Measurements from ENCODE around the gene BCAS1. TPM values are rescaled to one million over a fixed set of nuclear protein-coding genes. Genes with fewer than 3 reads are reported as not detected.

BCAS1 gene
- total RNA-seq, 4 donors from 2014 or later = 0.97 to 9.3 (median 4.4) TPM

DNA sequence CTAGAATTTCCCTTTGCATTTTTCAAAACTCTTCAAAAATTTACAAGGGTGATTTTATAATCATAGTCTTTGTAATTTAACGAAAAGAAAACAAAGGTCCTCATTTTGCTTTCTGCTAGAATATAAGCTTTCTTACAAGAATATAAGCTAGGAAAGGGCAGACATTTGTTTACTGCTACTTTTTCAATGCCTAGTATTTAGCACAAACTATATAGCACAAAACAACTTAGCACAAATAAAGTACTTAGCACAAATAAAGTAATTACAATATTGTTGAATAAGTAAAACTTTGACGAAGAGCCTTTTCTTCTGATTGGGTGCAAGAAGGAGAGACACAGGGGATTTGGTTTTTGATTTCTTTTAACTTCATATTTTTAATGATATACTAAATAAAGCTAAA, 87.8 kb downstream of the BCAS1 start:
- H3K9me3 ChIP-seq = no peaks in the 10 kb centered on the region
- no peak for DNase-seq
- no peak for TF ChIP-seq POLR2A (IDR thresholded peaks at IDR 0.05)
- 45 to 74% methylated on average over 2 of the region's 2 CpGs for WGBS, 2 donors
- no peak overlapping the region for H3K4me3 ChIP-seq
- intact Hi-C loops (cut with DNase I) = no loop called here
- no peaks in the 10 kb centered on the region for H3K36me3 ChIP-seq
- no peak overlapping the region for H3K27ac ChIP-seq
- H3K4me1 ChIP-seq = no peaks in the 10 kb centered on the region
- peaks cover 0 to 28% (median 0%) of the 10 kb centered on the region in 4 donors for H3K27me3 ChIP-seq

DNA sequence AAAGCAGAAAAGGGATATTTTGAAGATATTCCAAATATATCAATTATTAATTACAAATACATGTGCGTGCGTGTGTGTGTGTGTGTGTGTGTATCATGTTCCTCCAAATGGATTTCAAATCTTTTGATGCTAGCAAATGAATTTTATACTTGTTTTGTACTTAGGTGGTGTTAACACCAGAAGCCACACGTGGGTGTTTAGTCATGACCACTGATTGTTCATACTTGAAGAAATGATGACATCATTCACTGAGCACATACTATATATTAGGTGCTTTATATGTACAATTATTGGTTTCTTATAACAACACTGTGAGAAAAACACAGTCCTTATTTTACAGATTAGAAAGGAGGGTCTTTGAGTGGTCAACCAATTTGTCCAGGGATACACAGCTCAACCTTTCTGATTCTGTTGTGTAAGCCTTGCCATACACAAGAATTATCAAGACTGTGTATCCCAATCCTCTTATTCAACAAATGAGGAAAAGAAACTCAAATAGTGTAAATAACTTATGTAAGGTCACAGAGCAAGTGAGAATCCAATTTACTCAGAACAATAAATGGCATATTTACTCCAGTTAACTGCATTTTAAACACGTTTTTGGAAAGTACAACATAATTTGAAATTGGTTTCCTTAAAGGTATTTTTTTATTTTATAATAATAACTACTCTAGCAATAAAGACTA, 88.5 kb downstream of the BCAS1 start:
- DNase-seq = no peak
- TF ChIP-seq, protein P1, sequence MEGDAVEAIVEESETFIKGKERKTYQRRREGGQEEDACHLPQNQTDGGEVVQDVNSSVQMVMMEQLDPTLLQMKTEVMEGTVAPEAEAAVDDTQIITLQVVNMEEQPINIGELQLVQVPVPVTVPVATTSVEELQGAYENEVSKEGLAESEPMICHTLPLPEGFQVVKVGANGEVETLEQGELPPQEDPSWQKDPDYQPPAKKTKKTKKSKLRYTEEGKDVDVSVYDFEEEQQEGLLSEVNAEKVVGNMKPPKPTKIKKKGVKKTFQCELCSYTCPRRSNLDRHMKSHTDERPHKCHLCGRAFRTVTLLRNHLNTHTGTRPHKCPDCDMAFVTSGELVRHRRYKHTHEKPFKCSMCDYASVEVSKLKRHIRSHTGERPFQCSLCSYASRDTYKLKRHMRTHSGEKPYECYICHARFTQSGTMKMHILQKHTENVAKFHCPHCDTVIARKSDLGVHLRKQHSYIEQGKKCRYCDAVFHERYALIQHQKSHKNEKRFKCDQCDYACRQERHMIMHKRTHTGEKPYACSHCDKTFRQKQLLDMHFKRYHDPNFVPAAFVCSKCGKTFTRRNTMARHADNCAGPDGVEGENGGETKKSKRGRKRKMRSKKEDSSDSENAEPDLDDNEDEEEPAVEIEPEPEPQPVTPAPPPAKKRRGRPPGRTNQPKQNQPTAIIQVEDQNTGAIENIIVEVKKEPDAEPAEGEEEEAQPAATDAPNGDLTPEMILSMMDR (IDR thresholded peaks at IDR 0.05) = no peak
- TF ChIP-seq POLR2A (IDR thresholded peaks at IDR 0.05) = no peak
- WGBS, 2 donors = 51 to 56% methylated on average over 4 of the region's 4 CpGs
- H3K36me3 ChIP-seq = no peaks in the 10 kb centered on the region
- H3K27ac ChIP-seq = no peak overlapping the region
- intact Hi-C loops (cut with DNase I) = no loop called here
- peaks cover 0 to 21% (median 0%) of the 10 kb centered on the region in 4 donors for H3K27me3 ChIP-seq
- H3K4me1 ChIP-seq = no peaks in the 10 kb centered on the region
- H3K9me3 ChIP-seq = no peaks in the 10 kb centered on the region
- no peak overlapping the region for H3K4me3 ChIP-seq

DNA sequence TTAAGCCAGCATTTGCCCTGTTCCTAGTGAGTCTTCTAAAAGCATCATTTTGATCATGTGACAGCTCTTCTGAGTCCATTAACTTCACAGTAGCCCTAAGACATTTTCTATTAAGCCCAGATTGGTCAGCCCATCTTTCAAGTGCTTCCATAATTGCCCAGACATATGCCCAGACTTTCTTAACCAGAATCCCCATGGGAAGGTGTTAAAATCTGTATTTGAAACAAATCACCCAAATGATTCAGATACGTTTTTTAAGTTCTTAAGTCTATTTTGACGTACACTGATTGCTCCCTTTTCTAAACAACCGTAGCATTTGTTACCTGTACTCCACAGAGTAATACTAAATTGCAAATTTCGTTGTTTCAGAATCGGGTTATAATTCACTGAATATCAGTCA, 89.3 kb downstream of the BCAS1 start:
- no peaks in the 10 kb centered on the region for H3K36me3 ChIP-seq
- no peak for DNase-seq
- no peaks in the 10 kb centered on the region for H3K9me3 ChIP-seq
- 85 to 89% methylated on average over 5 of the region's 5 CpGs for WGBS, 2 donors
- no peaks in the 10 kb centered on the region for H3K4me1 ChIP-seq
- H3K27ac ChIP-seq = no peak overlapping the region
- TF ChIP-seq POLR2A (IDR thresholded peaks at IDR 0.05) = no peak
- TF ChIP-seq, protein P1 (IDR thresholded peaks at IDR 0.05) = no peak
- H3K27me3 ChIP-seq = peaks cover 0 to 14% (median 0%) of the 10 kb centered on the region in 4 donors
- intact Hi-C loops (cut with DNase I) = no loop called here
- no peak overlapping the region for H3K4me3 ChIP-seq

DNA sequence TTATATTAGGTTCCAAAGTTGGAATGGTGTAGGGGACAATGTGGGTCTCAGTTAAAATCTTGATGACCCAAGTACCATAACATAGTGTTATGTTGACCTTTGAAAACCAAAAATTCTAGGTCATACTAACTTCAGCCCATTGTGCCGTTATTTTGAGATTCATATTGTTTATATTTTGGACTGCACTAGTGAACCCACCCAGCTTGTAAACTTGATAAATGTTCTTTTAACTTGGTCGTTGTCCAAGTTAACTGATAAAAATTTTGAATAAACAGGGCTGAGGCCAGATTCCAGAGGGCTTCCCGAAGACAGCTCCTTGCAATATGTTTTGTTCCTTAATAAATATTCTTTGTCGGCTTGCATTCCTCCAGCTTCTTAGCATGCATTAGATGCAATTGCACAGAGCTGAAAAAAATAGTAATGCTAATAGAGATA, 90.3 kb downstream of the BCAS1 start:
- intact Hi-C loops (cut with DNase I) = no loop called here
- no peak overlapping the region for H3K4me3 ChIP-seq
- no peaks in the 10 kb centered on the region for H3K9me3 ChIP-seq
- DNase-seq = no peak
- H3K27ac ChIP-seq = no peak overlapping the region
- 52 to 64% methylated on average over 4 of the region's 4 CpGs for WGBS, 2 donors
- H3K27me3 ChIP-seq = peaks cover 0 to 10% (median 0%) of the 10 kb centered on the region in 4 donors
- no peaks in the 10 kb centered on the region for H3K36me3 ChIP-seq
- H3K4me1 ChIP-seq = no peaks in the 10 kb centered on the region
- no peak for TF ChIP-seq POLR2A (IDR thresholded peaks at IDR 0.05)
- TF ChIP-seq, protein P1 (IDR thresholded peaks at IDR 0.05) = no peak

DNA sequence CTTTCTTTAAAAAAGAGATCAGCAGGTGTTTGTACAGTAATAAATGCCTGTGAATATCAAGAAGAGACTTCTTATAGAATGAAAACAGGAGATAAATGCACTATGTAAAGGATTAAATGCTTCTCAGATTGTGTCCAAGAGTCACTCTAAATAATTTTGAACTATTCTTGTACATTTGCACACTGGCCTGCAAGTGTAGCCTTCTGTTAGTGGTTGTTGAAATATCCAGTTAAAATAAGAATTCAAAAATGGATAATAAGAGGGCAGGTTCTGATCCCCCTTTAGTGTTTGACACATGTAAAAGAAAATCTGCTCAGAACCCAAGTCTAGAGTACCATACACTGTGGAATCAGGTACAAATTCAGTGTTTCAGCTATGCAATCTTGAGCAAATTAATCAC, 91.9 kb downstream of the BCAS1 start:
- intact Hi-C loops (cut with DNase I) = no loop called here
- Histone ChIP-seq H3K27me3 (no peaks in the 10 kb centered on the region), H3K27ac (no peak overlapping the region), H3K9me3 (no peaks in the 10 kb centered on the region), H3K36me3 (no peaks in the 10 kb centered on the region), H3K4me3 (no peak overlapping the region), H3K4me1 (no peaks in the 10 kb centered on the region)
- no peak for DNase-seq
- TF ChIP-seq, protein P1 (IDR thresholded peaks at IDR 0.05) = no peak
- no peak for TF ChIP-seq POLR2A (IDR thresholded peaks at IDR 0.05)

DNA sequence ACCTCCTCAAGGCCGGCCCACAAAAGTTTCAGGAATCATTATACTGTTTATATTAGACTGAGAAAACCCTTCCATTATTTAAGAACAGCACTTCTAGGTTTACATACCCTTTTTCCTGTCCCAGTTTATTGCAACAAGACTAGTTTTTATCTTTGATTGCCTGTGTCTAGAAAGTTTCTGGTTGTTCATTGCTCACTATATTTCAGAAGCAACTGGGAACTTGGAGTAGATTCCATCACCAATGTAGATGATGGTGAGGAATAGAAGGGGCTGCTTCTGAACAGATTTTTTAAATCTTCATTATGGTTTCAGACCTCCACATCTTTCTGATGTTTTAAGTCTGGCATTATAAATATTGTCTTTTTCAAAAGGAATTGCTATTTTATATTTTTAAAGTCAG, 93.0 kb downstream of the BCAS1 start:
- Histone ChIP-seq H3K4me1 (no peaks in the 10 kb centered on the region), H3K9me3 (no peaks in the 10 kb centered on the region), H3K4me3 (no peak overlapping the region), H3K27me3 (no peaks in the 10 kb centered on the region), H3K36me3 (no peaks in the 10 kb centered on the region), H3K27ac (no peak overlapping the region)
- intact Hi-C loops (cut with DNase I) = no loop called here
- TF ChIP-seq, protein P1 (IDR thresholded peaks at IDR 0.05) = no peak
- no peak for TF ChIP-seq POLR2A (IDR thresholded peaks at IDR 0.05)
- 65 to 70% methylated on average over 1 of the region's 1 CpG for WGBS, 2 donors
- no peak for DNase-seq
